ENCODE data around the gene SPATS2. TPM values are rescaled to one million over a fixed set of nuclear protein-coding genes. Genes with fewer than 3 reads are reported as not detected.
A peak's percentile ranks its signal among the peaks of the same experiment; 100 is the strongest.

SPATS2 gene
- total and polyA plus RNA-seq, 2 donors (not counting 1 experiment from before 2014, with no cell fraction given): 11.3 to 21.5 TPM

- Mint-ChIP-seq H3K27ac (no peak overlapping the region), H3K4me1 (no peaks in the 10 kb centered on the region), H3K4me3 (no peak overlapping the region), H3K9me3 (ENCODE audit: insufficient read depth) (no peaks in the 10 kb centered on the region), H3K27me3 (no peaks in the 10 kb centered on the region)
- no peaks in the 10 kb centered on the region for H3K79me2 ChIP-seq (ENCODE audit: control insufficient read depth, insufficient read depth, low read length)
- no peak overlapping the region for H3K27ac ChIP-seq (ENCODE audit: low read length in 2 of 2)
- H3K4me3 ChIP-seq (ENCODE audit: control extremely low read depth in 1 of 5, extremely low read depth in 1 of 5, insufficient read depth in 1 of 5, low read depth in 2 of 5, low read length in 4 of 5): no peak overlapping the region
- ATAC-seq (ENCODE audit: low read depth): no peak
- ChIA-PET POLR2A (no interaction called here), CTCF (interaction anchor here (1.3 kb wide), 1 partner anchor 199 kb away, joined by 4 read pairs; no protein-coding TSS in a partner anchor)
- no peak overlapping the region for H2AFZ ChIP-seq (ENCODE audit: insufficient read depth, low read depth, low read length, poor library complexity, severe bottlenecking)
- TF ChIP-seq, protein P1, sequence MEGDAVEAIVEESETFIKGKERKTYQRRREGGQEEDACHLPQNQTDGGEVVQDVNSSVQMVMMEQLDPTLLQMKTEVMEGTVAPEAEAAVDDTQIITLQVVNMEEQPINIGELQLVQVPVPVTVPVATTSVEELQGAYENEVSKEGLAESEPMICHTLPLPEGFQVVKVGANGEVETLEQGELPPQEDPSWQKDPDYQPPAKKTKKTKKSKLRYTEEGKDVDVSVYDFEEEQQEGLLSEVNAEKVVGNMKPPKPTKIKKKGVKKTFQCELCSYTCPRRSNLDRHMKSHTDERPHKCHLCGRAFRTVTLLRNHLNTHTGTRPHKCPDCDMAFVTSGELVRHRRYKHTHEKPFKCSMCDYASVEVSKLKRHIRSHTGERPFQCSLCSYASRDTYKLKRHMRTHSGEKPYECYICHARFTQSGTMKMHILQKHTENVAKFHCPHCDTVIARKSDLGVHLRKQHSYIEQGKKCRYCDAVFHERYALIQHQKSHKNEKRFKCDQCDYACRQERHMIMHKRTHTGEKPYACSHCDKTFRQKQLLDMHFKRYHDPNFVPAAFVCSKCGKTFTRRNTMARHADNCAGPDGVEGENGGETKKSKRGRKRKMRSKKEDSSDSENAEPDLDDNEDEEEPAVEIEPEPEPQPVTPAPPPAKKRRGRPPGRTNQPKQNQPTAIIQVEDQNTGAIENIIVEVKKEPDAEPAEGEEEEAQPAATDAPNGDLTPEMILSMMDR (IDR thresholded peaks at IDR 0.05): no peak
- no peak for TF ChIP-seq EZH2 (IDR thresholded peaks at IDR 0.05; ENCODE audit: borderline replicate concordance, insufficient read depth, low read depth, low read length, poor library complexity, severe bottlenecking)
- WGBS (ENCODE audit: insufficient coverage): 93% methylated on average over 5 of the region's 7 CpGs
- H3K9ac ChIP-seq (ENCODE audit: low read length): no peak overlapping the region
- DNase-seq: peak; percentile 18
- intact Hi-C loops (cut with micrococcal nuclease): no loop called here
- no peak overlapping the region for H3K4me2 ChIP-seq (replicated peaks; ENCODE audit: low read depth, low read length, poor library complexity, severe bottlenecking)
- H3K4me1 ChIP-seq (ENCODE audit: control insufficient read depth in 2 of 2, insufficient read depth in 2 of 2, low read length in 2 of 2): no peaks in the 10 kb centered on the region
- no peaks in the 10 kb centered on the region for H4K20me1 ChIP-seq (ENCODE audit: control insufficient read depth, insufficient read depth, low read length, poor library complexity, severe bottlenecking)
- no peaks in the 10 kb centered on the region for H3K27me3 ChIP-seq (replicated peaks in 1 of 4; ENCODE audit: control extremely low read depth in 1 of 4, control insufficient read depth in 3 of 4, insufficient read depth in 4 of 4, low read length in 3 of 4)
- no peaks in the 10 kb centered on the region for H3K9me3 ChIP-seq (ENCODE audit: control extremely low read depth in 1 of 3, control insufficient read depth in 2 of 3, insufficient read depth in 1 of 3, low read length in 2 of 3)
- peaks cover 0 to 51% of the 10 kb centered on the region in 2 experiments for H3K36me3 ChIP-seq (replicated peaks in 1 of 2; ENCODE audit: control extremely low read depth in 1 of 2, control insufficient read depth in 1 of 2, extremely low read depth in 1 of 2, insufficient read depth in 2 of 2, low read length in 1 of 2)
Observed at GRCh38 chr12:49557917-49558215, 190.6 kb downstream of the SPATS2 start.

DNA sequence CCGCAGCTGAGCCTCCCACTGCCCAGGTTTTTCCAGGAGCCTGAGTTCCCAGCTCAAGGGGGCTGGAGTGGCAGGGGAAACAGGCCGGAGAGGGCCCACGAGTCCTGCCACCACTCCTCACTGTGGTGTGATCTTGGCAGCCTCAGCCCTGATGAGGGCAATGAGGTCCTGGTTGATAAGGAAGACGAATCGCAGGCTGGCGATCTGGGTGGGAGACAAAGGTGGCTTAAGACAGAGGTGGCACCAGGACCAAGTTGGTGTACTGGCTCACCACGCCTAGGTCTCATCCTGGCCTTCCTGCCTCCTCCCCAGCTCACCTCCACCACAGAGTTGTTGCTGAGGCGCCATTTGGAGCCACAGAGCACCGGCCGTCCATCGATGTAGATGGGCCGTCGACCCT, 191.3 kb downstream of the SPATS2 start:
- H3K4me1 Mint-ChIP-seq: no peaks in the 10 kb centered on the region
- CTCF ChIA-PET: no interaction called here
- WGBS (ENCODE audit: insufficient coverage): 98% methylated on average over 10 of the region's 13 CpGs
- H3K27ac ChIP-seq (ENCODE audit: low read length in 2 of 2): no peak overlapping the region
- ATAC-seq (ENCODE audit: low read depth): no peak
- intact Hi-C loops (cut with micrococcal nuclease): no loop called here
- POLR2A ChIA-PET: no interaction called here
- H3K9ac ChIP-seq (ENCODE audit: low read length): no peak overlapping the region
- H3K79me2 ChIP-seq (ENCODE audit: control insufficient read depth, insufficient read depth, low read length): no peaks in the 10 kb centered on the region
- no peak overlapping the region for H3K4me2 ChIP-seq (replicated peaks; ENCODE audit: low read depth, low read length, poor library complexity, severe bottlenecking)
- H3K9me3 ChIP-seq (ENCODE audit: control extremely low read depth in 1 of 3, control insufficient read depth in 2 of 3, insufficient read depth in 1 of 3, low read length in 2 of 3): no peaks in the 10 kb centered on the region
- no peak overlapping the region for H3K4me3 Mint-ChIP-seq
- TF ChIP-seq, protein P1 (IDR thresholded peaks at IDR 0.05): no peak
- no peak for TF ChIP-seq EZH2 (IDR thresholded peaks at IDR 0.05; ENCODE audit: borderline replicate concordance, insufficient read depth, low read depth, low read length, poor library complexity, severe bottlenecking)
- DNase-seq: no peak
- peaks cover 0 to 57% of the 10 kb centered on the region in 2 experiments for H3K36me3 ChIP-seq (replicated peaks in 1 of 2; ENCODE audit: control extremely low read depth in 1 of 2, control insufficient read depth in 1 of 2, extremely low read depth in 1 of 2, insufficient read depth in 2 of 2, low read length in 1 of 2)
- no peak overlapping the region for H3K27ac Mint-ChIP-seq
- no peaks in the 10 kb centered on the region for H3K4me1 ChIP-seq (ENCODE audit: control insufficient read depth in 2 of 2, insufficient read depth in 2 of 2, low read length in 2 of 2)
- no peak overlapping the region for H3K4me3 ChIP-seq (ENCODE audit: control extremely low read depth in 1 of 5, extremely low read depth in 1 of 5, insufficient read depth in 1 of 5, low read depth in 2 of 5, low read length in 4 of 5)
- no peaks in the 10 kb centered on the region for H3K27me3 ChIP-seq (replicated peaks in 1 of 4; ENCODE audit: control extremely low read depth in 1 of 4, control insufficient read depth in 3 of 4, insufficient read depth in 4 of 4, low read length in 3 of 4)
- peaks cover 2% of the 10 kb centered on the region for H4K20me1 ChIP-seq (ENCODE audit: control insufficient read depth, insufficient read depth, low read length, poor library complexity, severe bottlenecking)
- no peaks in the 10 kb centered on the region for H3K27me3 Mint-ChIP-seq
- no peak overlapping the region for H2AFZ ChIP-seq (ENCODE audit: insufficient read depth, low read depth, low read length, poor library complexity, severe bottlenecking)
- H3K9me3 Mint-ChIP-seq (ENCODE audit: insufficient read depth): no peaks in the 10 kb centered on the region
